DND-41 (cell line): ENCODE results near the gene PRAMEF12.

Experiments used
- ATAC-seq: fragments of 200-7000 bp; cut with Tn5 transposase; 3 replicates; pipeline ENCODE4 v1.9.1; 2021; ENCODE audit warnings: low read depth; ENCODE audit not compliant: insufficient read depth
- DNase-seq: peaks from one replicate; pipeline ENCODE4 v3.0.0-alpha.2; 2020
- H2AFZ ChIP-seq: 2 replicates; pipeline ENCODE4 v1.6.0; 2012; ENCODE audit warnings: low read depth, low read length
- H3K27ac ChIP-seq: 2 replicates; pipeline ENCODE4 v1.5.1; 2012; ENCODE audit warnings: low read length, inconsistent platforms
- H3K27me3 ChIP-seq: fragments of 200-600 bp; sonication (generic); 2 replicates; pipeline ENCODE4 v1.6.0; 2012; ENCODE audit warnings: low read length, mild to moderate bottlenecking, inconsistent platforms; ENCODE audit not compliant: insufficient read depth, poor library complexity
- H3K36me3 ChIP-seq: 2 replicates; pipeline ENCODE4 v1.5.1; 2012; ENCODE audit warnings: low read length, inconsistent platforms; ENCODE audit not compliant: insufficient read depth
- H3K4me1 ChIP-seq: 2 replicates; pipeline ENCODE4 v1.5.1; 2012; ENCODE audit warnings: mild to moderate bottlenecking, low read length; ENCODE audit not compliant: insufficient read depth
- H3K4me2 ChIP-seq: 2 replicates; pipeline ENCODE4 v1.6.0; 2012; ENCODE audit warnings: mild to moderate bottlenecking, moderate library complexity, low read length, inconsistent platforms; ENCODE audit not compliant: insufficient read depth
- H3K4me3 ChIP-seq, 2 experiments: fragments of 200-600 bp in 1 of 2; shearing (Covaris generic) in 1 of 2; 2 replicates each; pipeline ENCODE4 v1.5.1; 2012 to 2016; ENCODE audit warnings: inconsistent platforms in 2 of 2, low read length in 2 of 2, mild to moderate bottlenecking in 2 of 2, low read depth in 1 of 2, moderate library complexity in 1 of 2
- H3K79me2 ChIP-seq: 2 replicates; pipeline ENCODE4 v1.6.0; 2012; ENCODE audit warnings: low read length, inconsistent platforms; ENCODE audit not compliant: insufficient read depth
- H3K9ac ChIP-seq: 2 replicates; pipeline ENCODE4 v1.6.0; 2012; ENCODE audit warnings: low read depth, mild to moderate bottlenecking, inconsistent platforms, low read length, moderate library complexity
- H3K9me3 ChIP-seq: 2 replicates; pipeline ENCODE4 v1.5.1; 2012; ENCODE audit warnings: low read length, moderate library complexity, mild to moderate bottlenecking, inconsistent platforms; ENCODE audit not compliant: insufficient read depth, severe bottlenecking
- H4K20me1 ChIP-seq: 2 replicates; pipeline ENCODE4 v1.6.0; 2012; ENCODE audit warnings: low read length; ENCODE audit not compliant: insufficient read depth
- EZH2 ChIP-seq: IDR thresholded peaks from 3 replicates; pipeline ENCODE4 v1.6.1; 2012; ENCODE audit warnings: borderline replicate concordance, low read depth, mild to moderate bottlenecking, moderate library complexity, low read length, inconsistent platforms; ENCODE audit not compliant: severe bottlenecking
- TF ChIP-seq, protein P1 (sequence below): IDR thresholded peaks from 2 replicates; pipeline ENCODE4 v1.5.1; 2012; ENCODE audit warnings: borderline replicate concordance, low read length, moderate library complexity, mild to moderate bottlenecking; ENCODE audit not compliant: poor library complexity, severe bottlenecking; ENCODE audit errors: extremely low read depth

Gene PRAMEF12

DNA sequence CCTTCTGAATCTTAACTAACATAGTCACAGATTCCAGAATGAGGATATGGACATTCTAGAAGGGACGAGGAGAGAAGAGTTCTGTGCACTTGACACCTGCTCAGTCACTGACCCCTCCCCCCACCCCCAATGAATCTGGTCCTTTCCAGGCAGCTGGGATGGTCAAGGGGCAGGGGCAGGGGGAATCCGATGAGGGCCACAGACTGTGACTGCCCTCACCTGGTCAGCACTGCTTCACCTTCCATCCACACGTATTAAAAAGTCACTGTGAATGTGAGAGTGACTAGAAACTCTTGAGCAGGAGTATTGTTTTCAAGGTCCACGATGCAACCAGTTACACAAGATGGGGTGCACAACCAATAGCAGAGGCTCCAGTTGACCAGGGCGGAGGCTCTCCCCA lies 9.5 kb upstream of the PRAMEF12 start:
- H3K9me3 ChIP-seq: no peaks in the 10 kb centered on the region
- no peak for TF ChIP-seq EZH2
- TF ChIP-seq, protein P1, sequence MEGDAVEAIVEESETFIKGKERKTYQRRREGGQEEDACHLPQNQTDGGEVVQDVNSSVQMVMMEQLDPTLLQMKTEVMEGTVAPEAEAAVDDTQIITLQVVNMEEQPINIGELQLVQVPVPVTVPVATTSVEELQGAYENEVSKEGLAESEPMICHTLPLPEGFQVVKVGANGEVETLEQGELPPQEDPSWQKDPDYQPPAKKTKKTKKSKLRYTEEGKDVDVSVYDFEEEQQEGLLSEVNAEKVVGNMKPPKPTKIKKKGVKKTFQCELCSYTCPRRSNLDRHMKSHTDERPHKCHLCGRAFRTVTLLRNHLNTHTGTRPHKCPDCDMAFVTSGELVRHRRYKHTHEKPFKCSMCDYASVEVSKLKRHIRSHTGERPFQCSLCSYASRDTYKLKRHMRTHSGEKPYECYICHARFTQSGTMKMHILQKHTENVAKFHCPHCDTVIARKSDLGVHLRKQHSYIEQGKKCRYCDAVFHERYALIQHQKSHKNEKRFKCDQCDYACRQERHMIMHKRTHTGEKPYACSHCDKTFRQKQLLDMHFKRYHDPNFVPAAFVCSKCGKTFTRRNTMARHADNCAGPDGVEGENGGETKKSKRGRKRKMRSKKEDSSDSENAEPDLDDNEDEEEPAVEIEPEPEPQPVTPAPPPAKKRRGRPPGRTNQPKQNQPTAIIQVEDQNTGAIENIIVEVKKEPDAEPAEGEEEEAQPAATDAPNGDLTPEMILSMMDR: no peak
- H4K20me1 ChIP-seq: no peaks in the 10 kb centered on the region
- no peaks in the 10 kb centered on the region for H3K4me1 ChIP-seq
- H3K27me3 ChIP-seq: no peaks in the 10 kb centered on the region
- H3K27ac ChIP-seq: no peak overlapping the region
- H3K9ac ChIP-seq: no peak overlapping the region
- no peak for DNase-seq
- H3K4me3 ChIP-seq: no peak overlapping the region
- no peaks in the 10 kb centered on the region for H3K79me2 ChIP-seq
- no peak overlapping the region for H2AFZ ChIP-seq
- no peaks in the 10 kb centered on the region for H3K36me3 ChIP-seq
- no peak for ATAC-seq
- no peak overlapping the region for H3K4me2 ChIP-seq

DNA sequence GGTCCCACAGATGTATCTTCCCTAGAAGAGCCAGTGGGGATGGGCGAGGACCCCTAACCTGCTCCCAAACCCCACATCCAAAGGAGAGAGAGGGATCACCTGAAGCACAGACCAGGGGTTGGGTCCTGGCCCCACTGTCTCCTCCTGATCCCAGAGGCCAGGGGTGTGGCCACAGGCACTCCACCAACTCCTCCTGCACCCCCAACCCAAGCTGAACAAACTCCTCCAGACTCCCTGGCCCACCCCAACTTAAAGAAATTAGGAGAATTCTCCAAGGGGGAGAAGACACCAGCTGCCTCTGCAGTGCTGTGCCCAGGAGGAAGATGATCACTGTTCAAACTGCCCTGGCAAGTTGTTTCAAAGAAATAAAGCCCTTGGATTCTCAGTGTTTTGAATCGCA lies 4.5 kb upstream of the PRAMEF12 start:
- ATAC-seq (no peak), DNase-seq (no peak)
- Histone ChIP-seq H3K27me3 (peaks cover 13% of the 10 kb centered on the region), H2AFZ (no peak overlapping the region), H3K4me2 (no peak overlapping the region), H3K9ac (no peak overlapping the region), H3K4me3 (no peak overlapping the region), H3K36me3 (no peaks in the 10 kb centered on the region), H3K27ac (no peak overlapping the region), H3K79me2 (no peaks in the 10 kb centered on the region), H3K4me1 (no peaks in the 10 kb centered on the region), H3K9me3 (no peaks in the 10 kb centered on the region), H4K20me1 (no peaks in the 10 kb centered on the region)
- TF ChIP-seq, protein P1: no peak
- no peak for TF ChIP-seq EZH2

DNA sequence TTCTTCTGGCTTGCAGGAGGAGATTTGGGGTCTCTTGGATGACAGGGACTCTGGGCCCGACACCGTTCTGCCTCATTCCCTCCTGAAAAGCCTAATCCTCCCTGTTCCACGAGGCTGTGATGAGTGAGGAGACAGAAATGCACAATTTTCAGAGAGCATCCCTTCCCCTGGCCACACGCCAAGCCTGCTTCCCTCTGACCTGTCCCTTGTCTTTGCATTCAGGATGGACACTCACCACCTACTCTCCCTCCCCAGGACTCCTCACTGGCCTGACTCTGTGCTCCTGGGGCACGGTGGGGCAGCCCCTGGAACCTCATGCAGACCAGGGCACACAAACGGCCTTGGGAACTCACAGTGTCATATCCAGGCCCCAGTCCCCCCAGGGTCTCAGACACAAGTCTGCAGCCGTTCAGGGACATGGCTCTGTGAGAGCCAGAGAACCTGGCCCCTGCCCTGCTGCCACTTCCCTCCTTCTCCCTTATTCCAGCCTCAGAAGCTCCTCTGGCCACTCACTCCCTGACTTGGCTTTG lies 3.5 kb upstream of the PRAMEF12 start:
- ATAC-seq (no peak), DNase-seq (no peak)
- Histone ChIP-seq H3K79me2 (no peaks in the 10 kb centered on the region), H2AFZ (no peak overlapping the region), H3K27me3 (peaks cover 13% of the 10 kb centered on the region), H3K9me3 (no peaks in the 10 kb centered on the region), H3K36me3 (no peaks in the 10 kb centered on the region), H3K4me1 (no peaks in the 10 kb centered on the region), H3K27ac (no peak overlapping the region), H3K9ac (no peak overlapping the region), H3K4me3 (no peak overlapping the region), H4K20me1 (no peaks in the 10 kb centered on the region), H3K4me2 (no peak overlapping the region)
- TF ChIP-seq EZH2: no peak
- TF ChIP-seq, protein P1: no peak

DNA sequence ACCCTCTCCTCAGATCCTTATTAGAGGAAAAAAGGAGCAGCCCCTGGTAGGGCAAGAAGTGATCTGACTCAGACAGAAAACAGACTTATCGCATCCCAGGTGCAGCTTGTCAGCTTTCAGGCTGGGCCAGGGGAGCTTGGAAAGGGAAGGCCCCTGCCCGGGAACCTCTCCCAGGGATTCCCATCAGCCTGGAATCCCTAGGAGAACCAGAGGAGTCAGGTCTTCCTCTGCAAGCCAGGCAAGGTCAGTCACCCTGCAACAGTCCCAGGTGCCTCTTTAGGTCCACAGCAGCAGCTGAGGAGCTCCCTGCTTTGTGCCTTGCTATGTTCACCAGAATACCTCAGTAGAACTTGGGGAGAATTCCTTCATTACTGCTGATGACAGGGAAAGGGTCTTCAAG lies 2.9 kb upstream of the PRAMEF12 start:
- Histone ChIP-seq H4K20me1 (no peaks in the 10 kb centered on the region), H3K4me2 (no peak overlapping the region), H2AFZ (no peak overlapping the region), H3K4me1 (no peaks in the 10 kb centered on the region), H3K27ac (no peak overlapping the region), H3K36me3 (no peaks in the 10 kb centered on the region), H3K4me3 (no peak overlapping the region), H3K9ac (no peak overlapping the region), H3K79me2 (no peaks in the 10 kb centered on the region), H3K9me3 (no peaks in the 10 kb centered on the region), H3K27me3 (peaks cover 13% of the 10 kb centered on the region)
- DNase-seq (no peak), ATAC-seq (no peak)
- TF ChIP-seq, protein P1: no peak
- no peak for TF ChIP-seq EZH2
